Measurements from ENCODE around the gene RENBP. TPM values are rescaled to one million over a fixed set of nuclear protein-coding genes. Genes with fewer than 3 reads are reported as not detected.

The RENBP gene
- total and polyA plus RNA-seq, 11 donors, result 5.1 to 35.5 (median 9.9) TPM

- WGBS, 4 donors, result 20 to 64% (median 41%) methylated on average over 12 of the region's 12 CpGs
- DNase-seq, result peak in 1 of 5 donors; percentile 39
- intact Hi-C loops (cut with DNase I), result loop anchor here in 1 of 10 donors (2.0 kb wide), 1 partner anchor 40 kb away; no protein-coding TSS in a partner anchor
Measured at GRCh38 chrX:153968754-153969124, 24.3 kb upstream of the RENBP start.

DNA sequence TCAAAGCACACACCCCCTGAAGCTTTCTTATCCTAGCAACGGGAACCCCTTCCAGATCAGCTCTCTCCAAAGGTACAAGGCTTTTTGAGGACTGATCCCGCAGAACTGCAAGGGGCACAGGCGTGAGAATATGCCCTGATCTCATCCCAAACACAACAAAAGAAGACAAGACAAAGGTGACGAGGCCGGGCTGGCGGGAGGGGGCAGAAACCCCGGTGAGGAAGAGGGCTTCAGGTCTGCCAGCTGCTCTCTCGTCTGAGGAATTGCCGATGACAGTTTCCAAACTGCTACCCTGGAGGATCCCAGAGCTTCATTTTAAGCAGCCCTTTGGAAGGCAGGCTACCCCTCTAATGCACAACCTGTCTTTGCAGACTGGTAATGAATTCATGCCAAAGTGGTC, 23.8 kb upstream of the RENBP start:
- Histone ChIP-seq H3K9me3 (no peaks in the 10 kb centered on the region), H3K4me3 (peak overlapping the region in 7 of 12 donors; percentile 12 to 95 (median 90))

More at GRCh38 chrX:153968754-153969124, 24.3 kb upstream of the RENBP start:
- peaks cover 0 to 9% (median 0%) of the 10 kb centered on the region in 9 donors for H3K27me3 ChIP-seq
- H3K4me3 ChIP-seq, result peak overlapping the region in 10 of 12 donors; percentile 12 to 95 (median 90)
- H3K4me1 ChIP-seq, result peaks cover 0 to 66% (median 38%) of the 10 kb centered on the region in 12 donors
- peak overlapping the region in 9 of 12 donors; percentile 16 to 100 (median 83) for H3K27ac ChIP-seq
- peaks cover 0 to 11% (median 1%) of the 10 kb centered on the region in 9 donors for H3K36me3 ChIP-seq
- ATAC-seq, result no peak
- no peaks in the 10 kb centered on the region for H3K9me3 ChIP-seq
- no peak for TF ChIP-seq POLR2A (IDR thresholded peaks at IDR 0.05)
- TF ChIP-seq, protein P1, sequence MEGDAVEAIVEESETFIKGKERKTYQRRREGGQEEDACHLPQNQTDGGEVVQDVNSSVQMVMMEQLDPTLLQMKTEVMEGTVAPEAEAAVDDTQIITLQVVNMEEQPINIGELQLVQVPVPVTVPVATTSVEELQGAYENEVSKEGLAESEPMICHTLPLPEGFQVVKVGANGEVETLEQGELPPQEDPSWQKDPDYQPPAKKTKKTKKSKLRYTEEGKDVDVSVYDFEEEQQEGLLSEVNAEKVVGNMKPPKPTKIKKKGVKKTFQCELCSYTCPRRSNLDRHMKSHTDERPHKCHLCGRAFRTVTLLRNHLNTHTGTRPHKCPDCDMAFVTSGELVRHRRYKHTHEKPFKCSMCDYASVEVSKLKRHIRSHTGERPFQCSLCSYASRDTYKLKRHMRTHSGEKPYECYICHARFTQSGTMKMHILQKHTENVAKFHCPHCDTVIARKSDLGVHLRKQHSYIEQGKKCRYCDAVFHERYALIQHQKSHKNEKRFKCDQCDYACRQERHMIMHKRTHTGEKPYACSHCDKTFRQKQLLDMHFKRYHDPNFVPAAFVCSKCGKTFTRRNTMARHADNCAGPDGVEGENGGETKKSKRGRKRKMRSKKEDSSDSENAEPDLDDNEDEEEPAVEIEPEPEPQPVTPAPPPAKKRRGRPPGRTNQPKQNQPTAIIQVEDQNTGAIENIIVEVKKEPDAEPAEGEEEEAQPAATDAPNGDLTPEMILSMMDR (IDR thresholded peaks at IDR 0.05), result peak in 1 of 12 donors; percentile 10

DNA sequence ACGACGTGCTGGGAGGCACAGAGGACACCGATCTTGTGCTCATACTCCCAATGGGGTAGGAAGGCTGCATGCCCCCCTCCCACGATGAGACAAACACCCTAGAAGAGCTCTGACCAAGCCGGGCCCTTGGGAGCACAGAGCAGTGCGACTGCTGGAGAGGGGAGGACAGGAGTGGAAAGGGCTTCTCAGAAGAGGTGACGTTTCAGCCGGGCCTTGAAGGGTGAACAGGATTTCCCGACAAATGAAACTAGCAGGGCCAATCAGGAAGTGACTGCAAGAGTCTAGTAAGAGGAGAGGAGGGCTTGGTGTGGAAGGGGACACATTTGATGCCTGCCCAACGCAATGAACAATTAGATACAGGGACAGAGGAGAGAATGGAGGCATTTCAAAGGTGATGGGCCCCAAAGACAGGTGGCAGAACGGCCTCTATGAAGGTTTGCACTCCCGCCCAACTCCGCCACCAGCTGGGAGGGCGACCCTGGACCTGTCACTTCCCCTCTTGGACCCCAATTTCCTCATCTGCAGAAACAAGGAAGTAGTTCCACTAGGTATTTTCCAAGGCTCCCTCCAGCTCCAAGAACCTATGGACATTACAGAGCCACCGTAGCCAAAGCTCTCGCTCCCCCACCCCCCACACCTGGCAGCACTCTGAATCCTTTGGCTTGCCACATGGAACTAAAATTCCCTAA, 23.2 kb upstream of the RENBP start:
- Histone ChIP-seq H3K4me1 (peaks cover 0 to 60% (median 35%) of the 10 kb centered on the region in 12 donors), H3K4me3 (peak overlapping the region in 2 of 12 donors; percentile 90 to 94), H3K27ac (peak overlapping the region in 7 of 12 donors; percentile 3 to 100 (median 68)), H3K36me3 (peaks cover 0 to 22% (median 12%) of the 10 kb centered on the region in 9 donors), H3K27me3 (peaks cover 0 to 9% (median 0%) of the 10 kb centered on the region in 9 donors), H3K9me3 (no peaks in the 10 kb centered on the region)
- DNase-seq, result peak in 1 of 5 donors; percentile 23
- TF ChIP-seq, protein P1 (IDR thresholded peaks at IDR 0.05), result no peak
- no peak for TF ChIP-seq POLR2A (IDR thresholded peaks at IDR 0.05)
- intact Hi-C loops (cut with DNase I), result loop anchor here in 1 of 10 donors (2.0 kb wide), 1 partner anchor 39 kb away; no protein-coding TSS in a partner anchor
- WGBS, 4 donors, result 47 to 70% (median 62%) methylated on average over 16 of the region's 16 CpGs
- no peak for ATAC-seq

More for the DNA sequence above, 23.8 kb upstream of the RENBP start:
- Histone ChIP-seq H3K27ac (peak overlapping the region in 7 of 12 donors; percentile 3 to 100 (median 68)), H3K36me3 (peaks cover 0 to 16% (median 6%) of the 10 kb centered on the region in 9 donors), H3K27me3 (peaks cover 0 to 9% (median 0%) of the 10 kb centered on the region in 9 donors), H3K4me1 (peaks cover 0 to 61% (median 36%) of the 10 kb centered on the region in 12 donors)
- DNase-seq, result no peak
- no peak for ATAC-seq
- WGBS, 4 donors, result 30 to 76% (median 53%) methylated on average over 9 of the region's 9 CpGs
- intact Hi-C loops (cut with DNase I), result loop anchor here in 1 of 10 donors (2.0 kb wide), 1 partner anchor 39 kb away; no protein-coding TSS in a partner anchor
- TF ChIP-seq, protein P1 (IDR thresholded peaks at IDR 0.05), result no peak
- TF ChIP-seq POLR2A (IDR thresholded peaks at IDR 0.05), result no peak
